CD4-positive, alpha-beta T cell treated with Interferon gamma for 1 hour (primary cell): Measurements from ENCODE around the gene TBC1D9.

Source experiments
- DNase-seq: peaks from one replicate; pipeline ENCODE4 v3.0.0-alpha.2; 2020

Gene TBC1D9

DNA sequence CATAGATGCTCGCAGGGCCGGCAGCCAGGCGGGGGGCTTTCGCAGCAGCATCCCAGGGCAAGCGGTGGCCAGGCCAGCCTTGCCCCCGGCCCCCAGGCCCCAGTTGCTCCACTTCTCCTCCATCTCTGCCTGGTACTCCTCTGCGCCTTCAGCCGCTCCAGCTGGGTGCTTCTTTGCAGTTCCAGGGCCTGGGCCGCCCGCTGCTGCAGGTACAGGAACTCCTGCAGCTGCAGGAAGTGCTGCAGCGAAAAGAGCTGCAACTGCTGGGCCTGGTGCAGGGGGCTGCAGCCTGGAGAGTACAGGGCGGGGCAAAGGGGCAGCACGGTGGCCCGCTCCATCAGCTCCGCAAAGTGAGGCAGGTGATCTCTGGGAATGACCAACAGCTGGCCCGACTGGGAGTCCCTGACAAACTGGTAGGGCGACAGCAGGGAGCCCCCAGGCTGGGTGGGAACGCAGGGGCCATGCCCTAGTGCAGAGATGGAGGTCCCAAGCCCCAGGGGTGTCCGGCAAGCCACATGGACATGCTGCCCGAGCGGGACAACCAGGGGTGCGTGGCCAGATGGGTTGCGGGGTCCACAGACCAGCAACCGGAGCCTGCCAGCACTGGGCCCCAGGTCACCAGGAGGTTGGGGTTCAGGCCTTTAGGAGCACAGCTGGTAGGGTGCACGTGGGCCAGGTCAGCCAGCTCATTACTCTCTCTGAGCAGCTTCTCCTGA, 111.6 kb downstream of the TBC1D9 start:
- no peak for DNase-seq

DNA sequence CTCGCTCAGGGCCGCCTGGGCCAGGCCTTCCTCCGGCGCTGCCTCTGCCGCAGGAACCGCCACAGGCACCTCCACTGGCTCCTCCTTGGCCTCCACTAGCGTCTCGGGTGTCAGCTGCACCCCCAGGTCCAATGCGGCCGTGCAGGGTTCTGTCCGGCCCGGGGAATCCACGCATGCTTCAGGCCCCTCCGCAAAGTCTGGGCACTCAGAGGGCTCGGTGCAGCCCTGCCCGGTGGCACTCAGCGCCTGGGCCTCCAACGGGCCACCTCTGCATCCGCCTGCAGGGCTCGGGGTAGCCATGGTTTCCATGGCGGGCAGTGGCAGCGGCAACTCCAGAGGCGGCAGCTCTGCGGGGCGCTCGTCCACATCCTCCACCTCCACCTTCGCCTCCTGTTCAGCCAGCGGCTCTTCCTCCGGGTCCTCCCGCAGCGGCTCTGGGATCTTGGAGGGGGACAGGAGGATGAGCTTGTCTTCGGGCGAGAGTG, 112.6 kb downstream of the TBC1D9 start:
- DNase-seq, result no peak

DNA sequence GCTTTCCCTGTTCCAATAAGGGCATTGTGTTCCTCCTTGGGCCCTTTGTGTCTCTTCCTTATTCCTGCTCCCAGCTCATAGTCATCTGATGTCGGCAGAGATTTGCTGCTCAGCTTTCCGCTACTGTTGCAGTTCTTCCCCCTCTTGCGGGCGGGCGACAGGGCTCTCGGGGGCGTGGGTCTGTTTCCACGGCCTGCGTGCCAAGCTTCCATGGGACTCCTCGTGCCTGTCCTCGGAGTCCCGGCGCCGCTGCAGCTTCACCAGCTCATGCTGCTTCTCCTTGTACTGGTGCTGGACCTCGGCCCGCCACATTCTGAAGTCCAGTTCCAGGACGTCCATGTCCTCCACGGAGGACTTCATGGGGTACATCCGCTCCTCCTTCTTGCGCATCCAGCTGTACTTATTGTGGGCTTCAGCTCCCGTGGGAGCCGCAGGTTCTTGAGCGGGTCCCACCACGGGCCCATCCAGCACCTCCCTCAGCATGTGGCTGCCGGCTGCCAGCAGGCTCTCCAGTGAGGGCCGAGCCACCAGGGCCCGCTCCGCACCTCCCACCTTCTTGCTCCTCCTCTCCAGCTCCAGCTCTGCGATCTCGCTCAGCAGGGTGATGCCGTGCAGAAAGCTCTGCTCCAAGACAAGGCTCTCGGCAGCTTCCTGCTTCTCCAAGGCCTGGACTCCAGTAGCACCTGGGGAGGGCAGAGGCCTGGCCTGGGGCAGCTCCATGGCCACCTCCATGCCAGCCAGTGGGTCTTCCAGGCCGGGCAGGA, 113.3 kb downstream of the TBC1D9 start:
- no peak for DNase-seq

- no peak for DNase-seq
Observed at GRCh38 chr4:140641789-140642439, 114.3 kb downstream of the TBC1D9 start.

GRCh38 chr4:140641105-140641555, 115.1 kb downstream of the TBC1D9 start:
- no peak for DNase-seq

GRCh38 chr4:140640150-140640748, 115.9 kb downstream of the TBC1D9 start:
- no peak for DNase-seq

DNA sequence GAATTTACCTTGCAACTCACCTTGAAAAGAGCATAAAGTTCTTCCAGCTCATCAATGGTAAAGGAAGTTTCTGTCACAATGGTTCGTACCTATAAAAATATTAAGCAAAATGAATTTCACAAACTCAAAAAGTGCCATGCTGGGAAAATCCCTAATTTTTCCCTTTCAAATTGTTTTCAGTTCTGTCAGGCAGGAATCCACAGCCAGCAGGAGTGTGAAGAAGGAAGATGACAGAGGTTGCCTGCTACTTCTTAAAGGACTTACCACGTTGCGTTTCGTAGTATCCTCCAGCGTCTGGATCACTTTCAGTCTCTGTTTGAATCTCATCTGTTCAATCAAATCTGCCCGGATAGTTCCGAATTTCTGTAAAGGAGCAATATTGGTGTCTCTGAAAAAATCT, 117.1 kb downstream of the TBC1D9 start:
- DNase-seq, result no peak

DNA sequence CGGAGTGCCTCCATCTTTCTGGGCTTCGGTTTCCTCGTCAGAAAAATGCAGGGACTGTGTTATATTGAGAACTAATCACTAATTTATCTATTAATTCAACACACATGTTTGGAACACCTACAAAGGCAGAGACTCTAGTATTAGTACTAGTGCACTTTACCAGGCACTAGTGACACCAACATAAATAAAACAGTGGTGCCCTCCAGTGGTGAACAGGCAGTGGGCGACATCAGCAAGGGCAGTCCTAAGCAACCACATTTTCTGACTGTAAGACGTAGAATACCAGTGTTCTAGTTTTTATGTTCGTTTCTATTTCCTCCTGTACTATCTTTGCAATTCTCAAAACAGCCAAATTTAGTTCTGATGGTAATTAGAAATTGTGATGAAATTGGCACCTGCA, 118.3 kb downstream of the TBC1D9 start:
- peak; percentile 20 for DNase-seq

DNA sequence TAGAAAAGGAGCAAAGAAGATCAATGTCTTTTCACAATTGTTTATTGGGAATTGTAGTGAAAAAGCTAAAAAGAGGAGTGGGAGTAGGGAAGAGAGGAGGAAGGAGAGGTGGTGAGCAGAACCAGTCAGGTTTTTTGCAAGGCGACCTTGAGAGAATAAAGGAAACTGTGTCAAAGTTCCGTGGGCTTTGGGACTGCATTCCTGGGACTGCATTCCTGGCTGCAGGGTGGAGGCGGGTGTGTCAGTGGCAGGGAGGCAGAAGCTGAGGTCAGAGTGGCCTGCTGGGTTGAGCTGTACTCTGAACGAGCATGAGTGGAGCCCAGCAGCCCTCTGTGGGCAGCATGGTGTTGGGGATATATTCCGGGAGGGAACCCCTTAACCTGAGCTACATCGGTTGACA, 120.6 kb downstream of the TBC1D9 start:
- DNase-seq, result no peak

DNA sequence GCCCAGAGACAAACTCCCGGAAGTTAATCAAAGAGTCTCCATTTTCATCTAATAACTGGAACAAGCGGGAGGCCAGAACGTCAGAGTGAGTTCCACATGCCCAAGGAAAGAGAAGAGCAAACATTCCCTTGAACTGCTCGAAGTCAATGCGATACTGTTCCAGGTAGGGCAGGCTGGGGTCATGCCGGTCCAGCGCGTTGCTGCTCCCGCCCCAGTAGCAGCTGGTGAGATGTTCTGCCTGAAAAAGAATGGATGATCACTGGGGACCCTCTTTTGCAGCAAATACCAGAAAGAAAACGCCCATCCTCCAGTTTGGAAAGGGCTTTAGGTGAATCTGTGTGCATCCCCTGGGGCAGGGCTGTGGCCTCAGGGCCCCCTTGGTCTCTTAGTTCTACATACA, 122.2 kb downstream of the TBC1D9 start:
- no peak for DNase-seq

DNA sequence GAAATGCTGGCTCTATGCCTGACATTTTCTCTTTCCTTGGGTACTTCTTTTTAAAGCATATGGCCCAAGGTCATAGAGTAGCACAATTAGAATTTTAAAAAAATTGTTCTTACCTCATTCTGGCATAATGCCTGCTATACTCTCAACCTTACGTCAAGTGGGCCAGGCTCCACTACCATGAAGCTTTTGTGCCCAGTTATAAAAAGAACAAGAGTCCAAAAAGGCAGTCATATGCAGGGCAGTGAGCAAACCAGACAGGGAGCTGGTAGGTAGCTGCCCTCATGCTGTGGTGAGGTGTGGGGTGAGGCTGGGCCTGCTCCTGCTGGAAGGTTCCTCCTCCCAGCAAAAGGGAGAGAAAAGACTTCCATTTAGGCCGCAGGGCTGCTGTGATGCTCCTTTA, 123.1 kb downstream of the TBC1D9 start:
- DNase-seq, result no peak

DNA sequence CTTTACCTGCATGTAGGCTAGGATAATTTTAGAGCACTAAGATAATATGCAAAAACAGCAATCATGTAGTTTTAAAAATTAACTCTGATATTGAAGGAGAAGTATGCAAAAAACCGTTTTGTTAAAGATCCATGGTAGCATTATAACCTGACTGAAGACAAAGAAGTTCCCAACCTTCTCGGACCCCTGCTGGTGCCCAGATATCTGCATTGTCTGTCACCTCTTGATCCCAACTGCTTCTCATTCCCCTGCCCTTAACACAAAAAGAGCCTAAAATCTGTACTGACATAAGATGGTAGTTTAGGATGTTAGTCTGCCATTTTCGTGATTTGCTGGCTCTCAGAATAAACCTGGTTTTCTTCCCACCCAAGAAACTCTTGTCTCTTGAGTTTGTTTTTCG, 125.9 kb downstream of the TBC1D9 start:
- no peak for DNase-seq

- no peak for DNase-seq
Observed at GRCh38 chr4:140628016-140628415, 128.2 kb downstream of the TBC1D9 start.

DNA sequence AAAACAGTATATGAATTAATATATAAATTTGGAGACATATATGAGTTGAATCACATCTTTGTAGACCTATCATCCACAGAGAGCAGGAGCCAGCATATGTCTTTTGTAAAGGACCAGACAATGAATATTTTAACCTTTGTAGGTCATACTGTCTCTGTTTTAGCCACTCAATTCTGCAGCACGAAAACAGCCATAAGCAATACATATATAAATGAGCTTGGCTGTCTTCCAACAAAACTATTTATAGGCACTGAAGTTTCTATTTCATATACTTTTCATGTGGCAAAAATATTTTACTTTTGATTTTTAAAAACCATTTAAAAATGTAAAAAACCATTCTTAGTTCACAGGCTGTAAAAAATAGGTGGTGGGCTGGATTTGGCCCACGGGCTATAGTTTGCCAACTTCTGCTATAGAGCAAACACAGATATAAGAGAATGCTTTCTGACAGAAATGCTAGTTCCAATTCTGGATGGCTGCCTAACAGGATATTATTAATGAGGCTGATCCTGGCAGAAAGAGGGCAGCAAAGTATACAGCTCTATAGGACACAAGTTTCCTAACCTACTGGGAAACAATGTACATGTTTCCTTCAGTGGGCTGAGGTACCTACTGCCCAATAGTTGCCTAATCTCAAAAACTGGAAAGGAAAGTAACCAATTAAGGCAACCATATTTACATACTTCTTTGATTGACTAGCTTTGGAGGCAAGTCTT, 129.4 kb downstream of the TBC1D9 start:
- no peak for DNase-seq

GRCh38 chr4:140622333-140622958, 133.7 kb downstream of the TBC1D9 start:
- DNase-seq, result no peak

DNA sequence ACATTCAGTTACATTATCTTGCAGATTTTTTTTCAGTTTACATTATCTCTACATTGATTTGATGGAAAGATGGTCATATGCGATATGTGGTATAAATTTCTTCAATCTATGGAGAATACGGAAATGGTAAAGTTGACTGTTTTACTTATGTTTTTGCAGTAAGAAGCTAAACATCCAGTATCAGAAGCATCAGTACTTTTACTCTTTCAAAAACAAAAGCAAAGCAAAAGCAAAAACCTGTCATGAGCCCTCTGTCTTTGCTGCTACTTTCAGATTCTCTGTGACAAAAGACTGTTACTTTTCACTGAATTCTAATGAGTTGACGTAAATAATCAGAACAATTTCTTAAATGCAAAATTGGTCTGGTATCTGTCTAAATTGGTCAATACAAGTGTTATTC, 135.0 kb downstream of the TBC1D9 start:
- DNase-seq, result no peak

GRCh38 chr4:140617499-140618248, 138.5 kb downstream of the TBC1D9 start:
- DNase-seq, result no peak

DNA sequence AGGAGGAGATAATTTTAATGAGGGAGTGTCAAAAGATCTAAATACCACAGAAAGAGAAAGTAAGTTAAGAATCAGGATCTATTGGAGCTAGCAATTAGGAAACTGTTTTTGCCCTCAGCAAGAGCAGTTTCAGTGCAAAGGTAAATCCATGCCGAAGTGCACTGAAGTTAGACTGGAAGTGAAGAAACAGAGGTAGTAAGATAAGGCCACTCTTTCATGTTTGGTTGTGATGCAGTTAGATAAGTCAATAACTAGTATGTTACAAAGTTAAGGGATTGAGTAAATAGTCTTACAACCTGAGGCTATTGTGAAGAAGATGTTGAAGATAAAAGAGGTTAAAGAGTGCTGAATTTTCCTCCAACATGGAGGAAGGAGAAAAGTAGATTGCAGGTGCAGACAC, 140.7 kb downstream of the TBC1D9 start:
- no peak for DNase-seq

- DNase-seq, result no peak
Observed at GRCh38 chr4:140612357-140612756, 143.8 kb downstream of the TBC1D9 start.

GRCh38 chr4:140611854-140612253, 144.3 kb downstream of the TBC1D9 start:
- DNase-seq, result no peak
